Ramos (cell line): Measurements from ENCODE around the gene ATG14.
"Not testable (repeated sequence)": the region's sequence is repeated elsewhere in the genome, so short reads cannot be mapped to it uniquely, and the experiment has no call there.

Experiments
- in situ Hi-C: fragments of 300-500 bp; cut with MboI; formaldehyde crosslinking; loops from one replicate; pipeline ENCODE4 v1.14.3; 2022; ENCODE audit warnings: low sequenced_read_pairs; ENCODE audit not compliant: unreplicated experiment

ATG14 gene

GRCh38 chr14:55355922-55356321, 55.7 kb downstream of the ATG14 start:
- in situ Hi-C loops: no loop called here

GRCh38 chr14:55354500-55354899, 57.1 kb downstream of the ATG14 start:
- in situ Hi-C loops: loop anchor here (5.0 kb wide), 1 partner anchor 82 kb away; the partner anchor contains the start of gene FBXO34

- in situ Hi-C loops: loop anchor here (5.0 kb wide), 1 partner anchor 82 kb away; the partner anchor contains the start of gene FBXO34
These were observed 57.8 kb downstream of the ATG14 start for GRCh38 chr14:55353686-55354467.

- in situ Hi-C loops: loop anchor here (5.0 kb wide), 1 partner anchor 80 kb away; the partner anchor contains the start of gene FBXO34
These were observed 59.4 kb downstream of the ATG14 start for GRCh38 chr14:55352201-55352600.

GRCh38 chr14:55351111-55351510, 60.5 kb downstream of the ATG14 start:
- in situ Hi-C loops: loop anchor here (5.0 kb wide), 1 partner anchor 79 kb away; the partner anchor contains the start of gene FBXO34

GRCh38 chr14:55350461-55350860, 61.2 kb downstream of the ATG14 start:
- in situ Hi-C loops: loop anchor here (5.0 kb wide), 1 partner anchor 78 kb away; the partner anchor contains the start of gene FBXO34

- in situ Hi-C loops: no loop called here
These were observed 62.1 kb downstream of the ATG14 start for GRCh38 chr14:55349565-55349964.

GRCh38 chr14:55348766-55349453, 62.7 kb downstream of the ATG14 start:
- in situ Hi-C loops: no loop called here

- in situ Hi-C loops: no loop called here
These were observed 63.9 kb downstream of the ATG14 start for GRCh38 chr14:55347748-55348147.

- in situ Hi-C loops: no loop called here
These were observed 64.6 kb downstream of the ATG14 start for GRCh38 chr14:55347040-55347439.

GRCh38 chr14:55344582-55345163, 67.0 kb downstream of the ATG14 start:
- in situ Hi-C loops: not testable (repeated sequence)

- in situ Hi-C loops: no loop called here
These were observed 69.8 kb downstream of the ATG14 start for GRCh38 chr14:55341781-55342180.

GRCh38 chr14:55340482-55340881, 71.1 kb downstream of the ATG14 start:
- in situ Hi-C loops: no loop called here

- in situ Hi-C loops: no loop called here
These were observed 71.9 kb downstream of the ATG14 start for GRCh38 chr14:55339770-55340169.

GRCh38 chr14:55336691-55337090, 74.9 kb downstream of the ATG14 start:
- in situ Hi-C loops: no loop called here

- in situ Hi-C loops: no loop called here
These were observed 75.5 kb downstream of the ATG14 start for GRCh38 chr14:55336162-55336561.

GRCh38 chr14:55333711-55334485, 77.7 kb downstream of the ATG14 start:
- in situ Hi-C loops: no loop called here

- in situ Hi-C loops: no loop called here
These were observed 78.7 kb downstream of the ATG14 start for GRCh38 chr14:55332654-55333570.
